Psoas muscle (tissue), 8 donors: Measurements from ENCODE around the gene CELF2. TPM values are rescaled to one million over a fixed set of nuclear protein-coding genes. Genes with fewer than 3 reads are reported as not detected.

Experiments
- ATAC-seq, 4 donors: fragments of 200-7000 bp; cut with Tn5 transposase; one replicate each; pipeline ENCODE4 v1.9.1; 2020; ENCODE audit warnings: moderate library complexity in 3 of 4, mild to moderate bottlenecking in 2 of 4
- DNase-seq, 2 donors: peaks; one replicate each; pipeline ENCODE4 v3.0.0-alpha.2; 2020
- H3K27ac ChIP-seq: fragments of 200-600 bp; one replicate; pipeline ENCODE4 v1.8.0; 2022
- H3K27me3 ChIP-seq, 3 donors: fragments of 200-600 bp in 1 of 3; one replicate each; pipeline versions ENCODE4 v1.6.1 to v1.8.0; 2013 to 2022; ENCODE audit warnings: low read length in 2 of 3, mild to moderate bottlenecking in 2 of 3, moderate library complexity in 1 of 3; ENCODE audit not compliant: insufficient read depth in 3 of 3
- H3K36me3 ChIP-seq, 2 donors: fragments of 200-600 bp in 1 of 2; one replicate each; pipeline versions ENCODE4 v1.6.1 to v1.8.0; 2013 to 2022; ENCODE audit warnings: low read depth in 1 of 2, mild to moderate bottlenecking in 1 of 2, moderate library complexity in 1 of 2; ENCODE audit not compliant: insufficient read depth in 1 of 2
- H3K4me1 ChIP-seq: fragments of 200-600 bp; one replicate; pipeline ENCODE4 v1.8.0; 2022
- H3K4me3 ChIP-seq: fragments of 200-600 bp; one replicate; pipeline ENCODE4 v1.8.0; 2022; ENCODE audit warnings: mild to moderate bottlenecking
- H3K9me3 ChIP-seq: fragments of 200-600 bp; one replicate; pipeline ENCODE4 v1.8.0; 2022
- CTCF ChIP-seq: fragments of 200-600 bp; IDR thresholded peaks from one replicate; pipeline ENCODE4 v1.8.0; 2022; ENCODE audit warnings: antibody characterized with exemption
- WGBS, 3 donors: extraction: QIAGEN DNeasy Blood & Tissue Kit; methylation state at CpG; one replicate each; pipeline versions ENCODE4 v1.1.6 to v1.1.7; 2013; 5-methylcytosine and 5-hydroxymethylcytosine counted together
- intact Hi-C, 2 donors: fragments of 100-400 bp; cut with DNase I; formaldehyde crosslinking; loops; one replicate each; pipeline versions ENCODE4 v1.11.0 to v1.14.2; 2022
- polyA plus RNA-seq, 3 donors: library from polyadenylated mRNA; stranded (reverse); fragments of 200-250 nt; gene quantifications; one replicate each; pipeline ENCODE4 v1.2.3, GENCODE V29; 2013
- total RNA-seq, 4 donors: library from RNA; stranded (reverse); fragmentation: NEBNext Ultra II Directional in 2 of 4; extraction: Animal tissue kit (Norgen Biotek cat#: 25700) in 2 of 4; gene quantifications; one replicate each; pipeline versions ENCODE4 v1.2.1 to v1.2.4, GENCODE V29; 2021 to 2023
- donor health status: healthy with polysubstance abuse.
- donor health status: DM: no; HTN: no; CAD: no; lungs with moderate emphysema.
- donor health status: Bipolar disorder and iron deficiency.
- donor health status: healthy.
- donor health status: DM: yes; HTN: yes; CAD: no.
- donor health status: DM: no; HTN: no; CAD: no.
- donor health status: DM: no; HTN: no; CAD: no.
- donor health status: DM: yes; HTN: yes; CAD: no.

Gene CELF2
- total and polyA plus RNA-seq, 7 donors: 9.8 to 47.8 (median 29.0) TPM

GRCh38 chr10:11068861-11069633 lies 51.4 kb downstream of the CELF2 start:
- no peak overlapping the region for H3K27ac ChIP-seq
- no peaks in the 10 kb centered on the region for H3K36me3 ChIP-seq
- no peak overlapping the region for H3K4me3 ChIP-seq
- ATAC-seq (no peak), DNase-seq (no peak)
- 77 to 87% (median 82%) methylated on average over 4 of the region's 4 CpGs for WGBS, 3 donors
- H3K27me3 ChIP-seq: no peaks in the 10 kb centered on the region
- intact Hi-C loops: no loop called here
- TF ChIP-seq CTCF: no peak
- H3K9me3 ChIP-seq: no peaks in the 10 kb centered on the region
- peaks cover 22% of the 10 kb centered on the region for H3K4me1 ChIP-seq

- Histone ChIP-seq H3K36me3 (no peaks in the 10 kb centered on the region), H3K4me1 (peaks cover 48% of the 10 kb centered on the region), H3K27ac (no peak overlapping the region), H3K27me3 (no peaks in the 10 kb centered on the region), H3K9me3 (no peaks in the 10 kb centered on the region), H3K4me3 (no peak overlapping the region)
- DNase-seq (no peak), ATAC-seq (peak in 3 of 4 donors; percentile 55 to 65 (median 56))
- TF ChIP-seq CTCF: no peak
- intact Hi-C loops: no loop called here
- 18 to 37% (median 22%) methylated on average over 4 of the region's 4 CpGs for WGBS, 3 donors
Measured at GRCh38 chr10:11073410-11073809, 55.7 kb downstream of the CELF2 start.

- Histone ChIP-seq H3K9me3 (no peaks in the 10 kb centered on the region), H3K27me3 (no peaks in the 10 kb centered on the region), H3K27ac (no peak overlapping the region), H3K4me1 (peaks cover 48% of the 10 kb centered on the region), H3K36me3 (no peaks in the 10 kb centered on the region), H3K4me3 (no peak overlapping the region)
- 43 to 50% (median 45%) methylated on average over 4 of the region's 4 CpGs for WGBS, 3 donors
- DNase-seq: no peak
- peak in 3 of 4 donors; percentile 59 to 86 (median 82) for ATAC-seq
- intact Hi-C loops: no loop called here
- no peak for TF ChIP-seq CTCF
Measured at GRCh38 chr10:11074536-11075267, 57.0 kb downstream of the CELF2 start.

GRCh38 chr10:11076221-11076620 lies 58.5 kb downstream of the CELF2 start:
- H3K36me3 ChIP-seq: no peaks in the 10 kb centered on the region
- intact Hi-C loops: no loop called here
- TF ChIP-seq CTCF: no peak
- H3K27ac ChIP-seq: no peak overlapping the region
- H3K27me3 ChIP-seq: no peaks in the 10 kb centered on the region
- no peaks in the 10 kb centered on the region for H3K9me3 ChIP-seq
- DNase-seq: no peak
- H3K4me3 ChIP-seq: no peak overlapping the region
- ATAC-seq: no peak
- H3K4me1 ChIP-seq: peaks cover 48% of the 10 kb centered on the region
- WGBS, 3 donors: 75 to 85% (median 76%) methylated on average over 4 of the region's 4 CpGs
